Measurements from ENCODE around the gene BCAS4.

The BCAS4 gene

GRCh38 chr20:50868509-50869495 lies 73.9 kb downstream of the BCAS4 start:
- TF ChIP-seq CTCF (IDR thresholded peaks at IDR 0.05; ENCODE audit: borderline replicate concordance, insufficient read depth, low read depth, low read length): no peak
- no peak overlapping the region for H3K4me3 ChIP-seq (ENCODE audit: low read depth, low read length)

GRCh38 chr20:50870561-50871161 lies 75.8 kb downstream of the BCAS4 start:
- no peak for TF ChIP-seq CTCF (IDR thresholded peaks at IDR 0.05; ENCODE audit: borderline replicate concordance, insufficient read depth, low read depth, low read length)
- H3K4me3 ChIP-seq (ENCODE audit: low read depth, low read length): no peak overlapping the region

GRCh38 chr20:50872560-50873425 lies 77.9 kb downstream of the BCAS4 start:
- no peak for TF ChIP-seq CTCF (IDR thresholded peaks at IDR 0.05; ENCODE audit: borderline replicate concordance, insufficient read depth, low read depth, low read length)
- no peak overlapping the region for H3K4me3 ChIP-seq (ENCODE audit: low read depth, low read length)

DNA sequence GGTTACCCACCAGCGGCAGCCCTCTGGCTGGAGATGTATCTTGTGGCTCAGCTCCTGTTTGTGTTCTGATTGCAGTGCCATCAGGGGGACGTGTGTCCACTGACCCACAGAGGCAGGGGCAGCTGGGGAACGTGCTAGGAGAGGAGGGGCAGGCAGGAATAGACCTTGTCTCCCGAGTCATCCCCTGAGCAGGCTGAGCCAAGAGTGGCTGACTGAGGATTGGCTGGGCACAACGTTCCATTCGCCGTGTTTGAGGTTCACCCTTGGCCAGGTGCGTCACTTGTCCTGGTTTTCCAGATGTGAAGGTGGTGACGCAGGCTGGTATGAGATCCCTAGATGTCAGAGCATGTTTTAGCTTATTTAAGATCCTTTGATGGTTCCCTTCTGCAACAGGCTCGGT lies 78.7 kb downstream of the BCAS4 start:
- H3K4me3 ChIP-seq (ENCODE audit: low read depth, low read length): no peak overlapping the region
- TF ChIP-seq CTCF (IDR thresholded peaks at IDR 0.05; ENCODE audit: borderline replicate concordance, insufficient read depth, low read depth, low read length): no peak

DNA sequence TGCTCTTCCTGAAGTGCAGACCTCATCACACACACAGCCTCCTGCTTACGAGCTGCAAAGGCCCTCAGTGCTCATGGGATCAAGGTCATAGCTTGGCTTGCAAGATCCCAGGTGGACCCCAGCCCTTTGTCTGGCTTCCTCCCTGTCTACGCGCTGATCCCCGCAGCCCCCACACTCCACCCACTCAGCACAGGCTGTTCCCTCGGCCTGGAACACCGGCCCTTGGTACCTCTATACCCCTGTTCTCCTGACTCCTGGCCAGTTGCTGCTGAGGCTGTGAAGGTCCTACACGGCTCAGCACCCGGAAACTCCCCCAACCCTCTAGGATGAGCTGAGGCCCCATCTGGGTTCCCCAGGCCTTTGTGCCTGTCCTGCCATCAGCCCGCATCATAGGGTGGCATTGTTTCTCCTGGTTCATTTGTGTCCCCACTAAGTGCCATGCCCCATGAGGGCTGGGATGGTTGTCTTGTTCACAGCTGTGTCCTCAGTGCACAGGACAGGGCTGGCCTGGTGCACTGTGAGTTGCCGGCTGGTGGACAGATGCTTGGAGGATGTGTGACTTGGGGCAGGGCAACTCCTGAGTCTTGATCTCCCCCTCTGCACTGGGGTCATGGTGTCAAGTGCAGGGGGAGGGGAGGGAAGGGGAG lies 79.4 kb downstream of the BCAS4 start:
- H3K4me3 ChIP-seq (ENCODE audit: low read depth, low read length): no peak overlapping the region
- no peak for TF ChIP-seq CTCF (IDR thresholded peaks at IDR 0.05; ENCODE audit: borderline replicate concordance, insufficient read depth, low read depth, low read length)

GRCh38 chr20:50874758-50875665 lies 80.2 kb downstream of the BCAS4 start:
- H3K4me3 ChIP-seq (ENCODE audit: low read depth, low read length): no peak overlapping the region
- TF ChIP-seq CTCF (IDR thresholded peaks at IDR 0.05; ENCODE audit: borderline replicate concordance, insufficient read depth, low read depth, low read length): no peak

All from GM12875 (cell line).